Loucy (cell line): Measurements from ENCODE around the gene PRDM4.

ENCODE experiments used
- CTCF ChIP-seq: fragments of 200-600 bp; sonication (generic); conservative IDR thresholded peaks from 2 replicates; pipeline ENCODE4 v1.5.1; 2014; ENCODE audit warnings: mild to moderate bottlenecking, antibody characterized with exemption, low read length
- EZH2phosphoT487 ChIP-seq: fragments of 200-600 bp; IDR thresholded peaks from 2 replicates; pipeline ENCODE4 v1.6.1; 2018; ENCODE audit warnings: antibody characterized with exemption, mild to moderate bottlenecking, moderate library complexity, borderline replicate concordance

- no peak for TF ChIP-seq CTCF
- TF ChIP-seq EZH2phosphoT487, result no peak
These were observed 40.2 kb upstream of the PRDM4 start for GRCh38 chr12:107801150-107801549.
